GM12874 (cell line): ENCODE measurements around the gene SMOC1.

Source experiments
- CTCF ChIP-seq: IDR thresholded peaks from 2 replicates; pipeline ENCODE4 v1.5.1; 2011; ENCODE audit warnings: low read depth, mild to moderate bottlenecking, control low read depth, low read length, moderate library complexity; ENCODE audit not compliant: insufficient read depth

Gene SMOC1

GRCh38 chr14:69919815-69920214, 40.6 kb downstream of the SMOC1 start:
- TF ChIP-seq CTCF = no peak

GRCh38 chr14:69921052-69921451, 41.8 kb downstream of the SMOC1 start:
- no peak for TF ChIP-seq CTCF

- no peak for TF ChIP-seq CTCF
These were observed 43.0 kb downstream of the SMOC1 start for GRCh38 chr14:69922198-69922597.

- TF ChIP-seq CTCF = no peak
These were observed 45.0 kb downstream of the SMOC1 start for GRCh38 chr14:69924201-69924600.

GRCh38 chr14:69928111-69928523, 48.9 kb downstream of the SMOC1 start:
- no peak for TF ChIP-seq CTCF

- TF ChIP-seq CTCF = no peak
These were observed 51.7 kb downstream of the SMOC1 start for GRCh38 chr14:69930780-69931379.

- TF ChIP-seq CTCF = no peak
These were observed 52.7 kb downstream of the SMOC1 start for GRCh38 chr14:69931960-69932359.
